SIG-M5 treated with dmso at 0.1 percent for 504 hours (cell line): Measurements from ENCODE around the gene TEX50.
A peak's percentile ranks its signal among the peaks of the same experiment; 100 is the strongest.
"Not testable (repeated sequence)": the region's sequence is repeated elsewhere in the genome, so short reads cannot be mapped to it uniquely, and the experiment has no call there.

Experiments used
- DNase-seq: peaks from one replicate; lab custom pipeline; 2025; ENCODE audit not compliant: unreplicated experiment; lab: John Stamatoyannopoulos, UW

Gene TEX50

DNA sequence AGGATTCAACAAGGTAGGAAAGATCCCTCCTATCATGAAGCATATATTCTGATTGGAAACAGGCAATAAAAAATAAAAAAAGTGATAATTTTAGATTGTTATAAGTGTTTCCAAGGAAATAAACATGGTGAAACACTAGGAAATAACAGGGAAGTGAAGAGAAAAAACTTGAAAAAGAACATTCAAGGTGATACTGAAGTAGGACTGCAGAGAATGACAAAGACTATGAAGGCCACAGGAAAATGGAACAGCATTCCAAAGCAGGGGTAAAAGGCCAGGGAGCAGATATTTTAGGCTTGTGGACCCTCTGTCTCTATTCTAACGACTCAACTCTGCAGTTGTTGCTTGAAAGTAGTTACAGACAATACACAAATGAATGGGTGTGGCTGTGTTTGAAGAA, 26.6 kb downstream of the TEX50 start:
- no peak for DNase-seq

- DNase-seq = peak; percentile 87
Measured at GRCh38 chr1:173663159-173663558, 28.0 kb downstream of the TEX50 start.

DNA sequence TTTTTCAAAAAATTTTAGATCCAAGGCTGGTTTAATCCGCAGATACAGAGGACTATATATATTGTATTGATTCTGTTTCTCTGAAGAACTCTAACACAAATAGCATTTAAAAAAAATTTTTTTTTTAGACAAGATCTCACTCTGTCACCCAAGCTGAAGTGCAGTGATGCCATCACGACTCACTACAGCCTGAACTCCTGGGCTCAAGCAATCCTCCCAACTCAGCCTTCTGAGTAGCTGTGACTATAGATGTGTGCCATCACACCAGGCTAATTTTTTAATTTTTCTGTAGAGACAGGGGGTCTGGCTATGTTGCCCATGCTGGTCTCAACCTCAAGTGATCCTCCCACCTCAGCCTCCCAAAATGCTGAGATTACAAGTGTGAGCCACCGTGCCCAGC, 31.5 kb downstream of the TEX50 start:
- DNase-seq = no peak

DNA sequence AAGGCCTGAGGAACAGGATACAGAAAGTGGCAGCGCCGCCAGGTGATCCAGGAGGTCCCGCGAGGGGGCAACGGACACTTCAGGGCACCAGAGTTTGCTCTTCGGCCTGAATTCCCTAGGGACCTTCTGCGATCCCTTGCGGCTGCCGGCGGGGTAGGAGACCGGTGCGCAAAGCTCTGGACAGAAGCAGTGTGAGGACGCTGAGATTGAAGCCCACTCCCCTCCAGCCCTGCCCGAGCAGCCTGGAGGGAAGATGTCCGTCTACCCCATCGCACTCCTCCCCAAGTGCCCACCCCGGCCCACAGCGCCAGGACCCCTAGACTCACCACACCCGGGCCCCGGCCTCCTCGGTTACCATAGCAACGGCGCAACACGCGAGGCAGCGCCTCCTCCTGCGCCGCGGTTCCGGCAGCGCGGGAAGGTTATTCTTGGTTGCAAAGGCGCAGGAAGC, 34.4 kb downstream of the TEX50 start, which contains the start of gene ANKRD45:
TSS of gene ANKRD45 (minus strand) at position 361 of the 451 bp plus-strand sequence. CDS start 10,433 bp downstream, outside the sequence.
- no peak for DNase-seq

DNA sequence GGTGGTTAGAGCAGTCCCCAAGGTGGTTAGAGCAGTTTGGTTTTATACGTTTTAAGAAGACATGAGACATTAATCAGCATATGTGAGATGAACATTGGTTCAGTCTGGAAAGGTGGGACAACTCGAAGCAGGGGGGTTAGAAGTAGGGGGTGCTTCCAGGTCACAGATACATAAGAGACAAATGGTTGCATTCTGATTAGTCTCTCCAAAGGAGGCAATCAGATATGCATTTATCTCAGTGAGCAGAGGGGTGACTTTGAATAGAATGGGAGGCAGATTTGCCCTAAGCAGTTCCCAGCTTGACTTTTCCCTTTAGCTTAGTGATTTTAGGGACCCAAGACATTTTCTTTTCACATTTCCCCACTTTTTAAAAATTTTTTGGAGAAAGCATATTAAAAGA, 39.4 kb downstream of the TEX50 start:
- DNase-seq = not testable (repeated sequence)

DNA sequence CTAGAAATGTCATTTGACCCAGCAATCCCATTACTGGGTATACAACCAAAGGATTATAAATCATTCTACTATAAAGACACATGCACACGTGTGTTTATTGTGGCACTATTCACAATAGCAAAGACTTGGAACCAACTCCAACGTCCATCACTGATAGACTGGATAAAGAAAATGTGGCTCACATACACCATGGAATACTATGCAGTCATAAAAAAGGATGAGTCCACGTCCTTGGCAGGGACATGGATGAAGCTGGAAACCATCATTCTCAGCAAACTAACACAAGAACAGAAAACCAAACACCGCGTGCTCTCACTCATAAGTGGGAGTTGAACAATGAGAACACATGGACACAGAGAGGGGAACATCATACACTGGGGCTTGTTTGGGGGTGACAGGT, 45.0 kb downstream of the TEX50 start:
- not testable (repeated sequence) for DNase-seq

DNA sequence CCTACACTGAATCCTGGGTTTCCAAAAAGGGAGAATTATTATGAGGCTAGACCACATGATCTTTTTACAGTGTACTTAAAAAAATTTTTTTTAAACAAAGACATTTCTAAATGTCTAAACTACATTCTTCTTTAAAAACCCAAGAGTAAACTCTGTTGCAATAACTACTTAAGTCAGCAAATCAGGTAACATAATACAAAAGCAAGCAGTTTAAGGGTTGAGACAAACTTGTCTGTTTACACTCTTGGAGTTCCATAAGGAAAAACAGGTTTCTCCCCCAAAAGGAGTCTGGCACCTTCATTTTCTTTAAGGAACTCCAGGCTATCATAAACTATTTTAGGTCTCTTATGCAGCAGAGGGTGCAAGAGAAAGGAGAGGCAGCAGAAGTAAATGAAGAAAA, 47.0 kb downstream of the TEX50 start:
- no peak for DNase-seq

- DNase-seq = not testable (repeated sequence)
Measured at GRCh38 chr1:173683838-173684237, 48.7 kb downstream of the TEX50 start.

DNA sequence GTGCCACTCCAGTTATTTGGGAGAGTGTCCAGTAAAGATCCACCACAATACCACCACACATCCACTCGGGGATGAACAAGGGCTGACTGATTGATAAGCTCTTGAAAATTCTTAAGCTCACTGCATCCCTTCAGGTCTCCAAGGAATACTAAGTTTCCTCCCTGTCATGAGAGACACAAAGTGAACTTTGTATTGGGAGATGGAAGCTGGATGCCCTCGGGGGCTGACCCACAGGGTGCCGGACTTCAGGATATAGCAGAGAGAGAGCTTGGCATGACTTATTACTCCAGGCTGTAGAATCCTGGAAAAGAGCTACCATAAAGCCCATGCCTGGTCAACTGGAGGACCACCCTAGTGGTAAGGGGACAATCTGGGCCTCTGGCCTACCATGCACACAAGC, 50.0 kb downstream of the TEX50 start:
- DNase-seq = not testable (repeated sequence)
